PC-3 (cell line): ENCODE results near the gene FAM241B. TPM values are rescaled to one million over a fixed set of nuclear protein-coding genes. Genes with fewer than 3 reads are reported as not detected.

Source experiments
- ATAC-seq: fragments of 200-7000 bp; cut with Tn5 transposase; 2 replicates; pipeline ENCODE4 v1.9.1; 2020; ENCODE audit warnings: mild to moderate bottlenecking, moderate library complexity
- BruUV-seq: library from RNA; stranded (reverse); fragments of 400-500 nt; replicated peaks from 2 replicates; lab custom pipeline; 2021; lab: Mats Ljungman, UMichigan
- CTCF ChIA-PET: fragments of 300-600 bp; sonication (Branson Sonifier 250); formaldehyde crosslinking; loops from one replicate; lab custom pipeline; 2022; ENCODE audit warnings: antibody characterized with exemption; lab: Charles Lee
- POLR2A ChIA-PET: fragments of 300-600 bp; sonication (Branson Sonifier 250); formaldehyde crosslinking; loops from one replicate; lab custom pipeline; 2022; ENCODE audit warnings: antibody characterized with exemption; ENCODE audit not compliant: unreplicated experiment; lab: Charles Lee
- DNase-seq: peaks from one replicate; pipeline ENCODE4 v3.0.0-alpha.2; 2015
- H2AFZ ChIP-seq: fragments of 300-600 bp; sonication (generic); 2 replicates; pipeline ENCODE4 v1.6.0; 2016; ENCODE audit warnings: antibody characterized with exemption, low read length
- H3F3A ChIP-seq: fragments of 300-600 bp; sonication (generic); one replicate; pipeline ENCODE4 v1.6.0; 2017; ENCODE audit warnings: antibody characterized with exemption, low read length, control low read depth, mild to moderate bottlenecking; ENCODE audit not compliant: unreplicated experiment
- H3K27ac ChIP-seq: fragments of 300-600 bp; sonication (generic); 2 replicates; pipeline ENCODE4 v1.5.1; 2016; ENCODE audit warnings: mild to moderate bottlenecking, low read length
- H3K27me3 ChIP-seq: fragments of 300-600 bp; sonication (generic); 2 replicates; pipeline ENCODE4 v1.6.1; 2016; ENCODE audit warnings: low read length, mixed read lengths
- H3K36me3 ChIP-seq: fragments of 300-600 bp; sonication (generic); 2 replicates; pipeline ENCODE4 v1.6.1; 2016; ENCODE audit warnings: low read depth, mixed run types, low read length, mixed read lengths
- H3K4me1 ChIP-seq: fragments of 300-600 bp; sonication (generic); 2 replicates; pipeline ENCODE4 v1.5.1; 2016; ENCODE audit warnings: low read length; ENCODE audit not compliant: insufficient read depth
- H3K4me2 ChIP-seq: fragments of 300-600 bp; sonication (generic); 2 replicates; pipeline ENCODE4 v1.6.0; 2016; ENCODE audit warnings: low read length
- H3K4me3 ChIP-seq: fragments of 300-600 bp; sonication (generic); 2 replicates; pipeline ENCODE4 v1.5.1; 2016; ENCODE audit warnings: mild to moderate bottlenecking, low read length, mixed read lengths
- H3K79me2 ChIP-seq: fragments of 300-600 bp; sonication (generic); 2 replicates; pipeline ENCODE4 v1.6.1; 2017; ENCODE audit warnings: low read length, mixed read lengths
- H3K9ac ChIP-seq: fragments of 300-600 bp; sonication (generic); 2 replicates; pipeline ENCODE4 v1.6.0; 2016; ENCODE audit warnings: mild to moderate bottlenecking, low read length
- H3K9me2 ChIP-seq: fragments of 300-600 bp; sonication (generic); replicated peaks from 2 replicates; pipeline ENCODE4 v1.6.1; 2016; ENCODE audit warnings: mixed run types, low read length, mixed read lengths
- H3K9me3 ChIP-seq: fragments of 300-600 bp; sonication (generic); 2 replicates; pipeline ENCODE4 v1.6.1; 2016; ENCODE audit warnings: low read length, mixed read lengths
- H4K20me1 ChIP-seq: fragments of 300-600 bp; sonication (generic); 2 replicates; pipeline ENCODE4 v1.6.1; 2016; ENCODE audit warnings: low read length, mixed read lengths
- CTCF ChIP-seq: fragments of 300-600 bp; sonication (generic); conservative IDR thresholded peaks from 2 replicates; pipeline ENCODE4 v1.5.1; 2017; ENCODE audit warnings: antibody characterized with exemption, low read depth, mild to moderate bottlenecking, low read length
- EZH2 ChIP-seq: fragments of 300-600 bp; sonication (generic); IDR thresholded peaks from one replicate; pipeline ENCODE4 v1.6.1; 2017; ENCODE audit warnings: antibody characterized with exemption, mild to moderate bottlenecking, low read length; ENCODE audit not compliant: unreplicated experiment
- EZH2phosphoT487 ChIP-seq: fragments of 300-600 bp; sonication (generic); IDR thresholded peaks from 2 replicates; pipeline ENCODE4 v1.6.1; 2018; ENCODE audit warnings: mild to moderate bottlenecking, antibody characterized with exemption, low read length, borderline replicate concordance
- intact Hi-C: fragments of 100-400 bp; cut with micrococcal nuclease; formaldehyde crosslinking; loops from 2 replicates; pipeline ENCODE4 v1.9.0; 2023
- total RNA-seq: library from RNA; depleted of rRNA; stranded (reverse); fragments of >200 nt; gene quantifications from 2 replicates; pipeline ENCODE4 v1.2.3, GENCODE V29; 2014

FAM241B gene
- total RNA-seq, 1 experiment from 2014 or later: 45.4 TPM

GRCh38 chr10:69630651-69631400 is 779 bp downstream of the FAM241B start:
- ATAC-seq (peak; percentile 1; the same call in 1 of the 2 replicates), DNase-seq (no peak)
- TSS peak; percentile 45 for BruUV-seq
- ChIA-PET CTCF (no interaction called here), POLR2A (no interaction called here)
- no peaks in the 10 kb centered on the region for H3K9me2 ChIP-seq
- no peak overlapping the region for H3K27ac ChIP-seq
- H2AFZ ChIP-seq: peak overlapping the region; percentile 94
- no peaks in the 10 kb centered on the region for H3K27me3 ChIP-seq
- peak overlapping the region; percentile 100 for H3K4me2 ChIP-seq
- H3F3A ChIP-seq: no peaks in the 10 kb centered on the region
- no peaks in the 10 kb centered on the region for H4K20me1 ChIP-seq
- H3K4me1 ChIP-seq: peaks cover 16% of the 10 kb centered on the region
- H3K79me2 ChIP-seq: peaks cover 17% of the 10 kb centered on the region
- peak overlapping the region; percentile 96 for H3K4me3 ChIP-seq
- intact Hi-C loops: no loop called here
- H3K36me3 ChIP-seq: peaks cover 9% of the 10 kb centered on the region; the same call in 1 of the 2 replicates
- no peaks in the 10 kb centered on the region for H3K9me3 ChIP-seq
- H3K9ac ChIP-seq: peak overlapping the region; percentile 77
- TF ChIP-seq EZH2: no peak
- TF ChIP-seq CTCF: no peak
- TF ChIP-seq EZH2phosphoT487: no peak

GRCh38 chr10:69631566-69631965 is 1.5 kb downstream of the FAM241B start:
- no peaks in the 10 kb centered on the region for H3K9me3 ChIP-seq
- H4K20me1 ChIP-seq: no peaks in the 10 kb centered on the region
- 0 out of 2 replicates have a peak overlapping the region, but pooled peaks have one; percentile 77 for H3K9ac ChIP-seq
- peak overlapping the region; percentile 96 for H3K4me3 ChIP-seq
- CTCF ChIA-PET: interaction anchor here (0.5 kb wide), 1 partner anchor 236 kb away, joined by 6 read pairs; no protein-coding TSS in a partner anchor
- POLR2A ChIA-PET: no interaction called here
- no peaks in the 10 kb centered on the region for H3F3A ChIP-seq
- no peak overlapping the region for H3K27ac ChIP-seq
- H3K4me1 ChIP-seq: peaks cover 16% of the 10 kb centered on the region
- no peak overlapping the region for H2AFZ ChIP-seq
- DNase-seq: no peak
- H3K4me2 ChIP-seq: peak overlapping the region; percentile 100
- intact Hi-C loops: no loop called here
- H3K36me3 ChIP-seq: peaks cover 9% of the 10 kb centered on the region; the same call in 1 of the 2 replicates
- H3K79me2 ChIP-seq: peaks cover 17% of the 10 kb centered on the region
- H3K27me3 ChIP-seq: no peaks in the 10 kb centered on the region
- BruUV-seq: no TSS peak
- TF ChIP-seq EZH2phosphoT487 (no peak), CTCF (no peak)
- ATAC-seq: no peak
- H3K9me2 ChIP-seq: no peaks in the 10 kb centered on the region
